ENCODE measurements around the gene CDH23.

DNA sequence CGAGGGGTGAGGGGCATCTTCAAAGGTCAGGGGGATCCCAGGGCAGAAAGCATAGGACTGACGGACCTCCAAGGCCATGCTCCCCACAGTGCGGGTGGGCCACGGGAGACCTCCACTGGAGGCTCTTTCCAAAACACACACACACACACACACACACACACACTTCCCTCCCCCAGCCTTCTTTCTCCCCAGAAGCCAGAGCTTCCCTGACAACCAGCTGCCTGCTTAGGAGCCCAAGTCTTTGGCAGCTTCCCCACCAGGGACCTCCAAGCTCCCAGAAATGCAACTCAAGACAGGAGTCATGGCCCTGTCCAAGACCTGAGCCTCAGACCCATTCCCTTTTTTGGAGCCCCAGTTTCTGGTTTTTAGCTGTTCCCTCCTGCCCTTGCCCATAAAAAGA, 323.6 kb downstream of the CDH23 start:
- TF ChIP-seq POLR2A (IDR thresholded peaks at IDR 0.05; ENCODE audit: low read length) (no peak), GATA1 (IDR thresholded peaks at IDR 0.05; ENCODE audit: low read depth, low read length) (no peak)

All from erythroblast (primary cell).